ENCODE data around the gene TMEM158.

TMEM158 gene

DNA sequence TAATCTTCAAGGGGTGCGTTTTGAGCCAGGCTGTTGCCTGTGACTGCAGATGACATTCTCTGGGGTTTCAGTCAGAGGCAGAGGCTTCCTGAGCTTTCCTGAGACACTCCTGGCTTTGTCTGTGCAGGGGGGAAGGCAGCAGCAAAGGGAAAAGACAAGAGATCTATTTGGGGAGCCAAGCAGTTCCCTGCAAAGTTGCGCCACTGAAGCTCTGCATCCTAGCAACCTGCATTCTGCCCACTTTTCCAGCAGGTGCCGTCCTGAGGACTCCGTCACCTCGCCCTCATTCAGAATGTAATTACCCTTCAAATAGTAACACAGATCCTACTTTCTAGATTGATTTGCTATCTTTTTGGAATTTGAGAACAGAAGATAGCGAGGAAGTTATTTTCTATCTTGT, 1.9 kb upstream of the TMEM158 start:
- DNase-seq, result no peak

DNA sequence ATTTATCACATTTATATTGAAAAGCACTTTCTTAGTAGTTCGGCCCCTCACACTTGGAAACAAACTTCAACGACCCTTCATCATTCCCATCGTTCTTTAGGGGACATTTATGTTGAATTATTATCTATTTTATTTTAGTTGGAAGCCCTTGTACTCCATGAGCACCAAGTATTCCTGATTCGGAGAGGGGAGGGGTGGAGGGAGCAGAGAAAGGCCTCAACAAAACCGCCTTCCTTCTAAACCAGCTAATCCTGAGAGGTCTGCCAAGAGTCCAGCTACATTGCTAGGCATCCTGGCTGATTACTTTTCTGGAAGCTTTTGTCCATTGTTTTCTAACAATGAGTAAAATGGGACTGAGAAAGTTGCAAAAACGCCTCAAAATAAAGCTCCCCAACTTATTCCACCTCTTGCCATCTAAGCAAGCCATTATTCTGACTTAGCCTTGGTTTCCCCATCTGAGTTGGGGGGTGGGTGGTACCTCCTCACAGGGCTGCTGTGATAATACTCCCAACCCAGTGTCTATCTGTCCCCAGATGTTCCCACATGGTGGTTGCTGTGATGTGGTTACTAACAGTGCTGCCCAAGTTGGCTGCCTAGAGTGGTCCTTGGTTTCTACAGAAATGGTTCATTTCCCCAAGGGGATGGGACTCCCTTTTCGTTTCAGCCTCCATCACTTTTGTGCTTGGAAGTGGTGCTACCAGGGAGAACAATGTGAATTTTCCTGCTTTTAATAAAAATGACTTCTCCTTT, 1.2 kb upstream of the TMEM158 start:
- no peak for DNase-seq

DNA sequence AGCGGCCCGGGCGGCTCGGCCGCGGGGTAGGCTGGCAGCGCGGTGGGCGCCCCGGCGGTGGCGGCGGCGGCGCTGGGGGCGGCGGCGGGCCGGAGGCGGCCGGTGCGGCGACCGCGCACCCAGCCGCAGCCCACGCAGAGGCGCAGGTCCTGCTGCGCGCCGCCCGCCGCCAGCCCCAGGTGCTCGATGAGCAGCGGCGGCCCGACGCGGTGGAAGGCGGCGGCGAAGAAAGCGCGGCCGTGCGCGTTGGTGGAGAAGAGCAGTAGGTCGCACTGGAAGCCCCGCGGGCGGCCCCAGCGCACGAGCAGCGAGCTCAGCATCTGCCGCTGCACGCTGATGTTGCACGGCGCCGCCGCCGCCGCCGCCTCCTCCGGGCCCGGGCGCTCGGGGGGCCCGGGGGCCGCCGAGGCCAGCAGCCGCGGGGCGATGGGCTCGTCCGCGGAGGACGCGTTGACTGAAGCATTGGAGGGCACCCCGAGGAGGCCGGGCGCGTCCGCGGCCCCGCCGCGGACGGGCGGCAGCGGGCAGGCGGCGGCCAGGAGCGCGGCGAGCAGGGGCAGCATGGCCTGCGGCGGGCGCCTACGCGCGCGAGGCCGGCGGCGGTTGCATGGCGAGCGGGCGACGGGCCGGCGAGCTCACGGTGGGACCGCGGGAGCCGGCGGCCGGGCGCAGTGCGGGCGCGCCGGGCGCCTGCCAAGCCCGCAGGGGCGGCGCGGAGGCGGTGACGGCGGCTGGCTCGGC, 452 bp downstream of the TMEM158 start:
- peak; percentile 57 for DNase-seq

DNA sequence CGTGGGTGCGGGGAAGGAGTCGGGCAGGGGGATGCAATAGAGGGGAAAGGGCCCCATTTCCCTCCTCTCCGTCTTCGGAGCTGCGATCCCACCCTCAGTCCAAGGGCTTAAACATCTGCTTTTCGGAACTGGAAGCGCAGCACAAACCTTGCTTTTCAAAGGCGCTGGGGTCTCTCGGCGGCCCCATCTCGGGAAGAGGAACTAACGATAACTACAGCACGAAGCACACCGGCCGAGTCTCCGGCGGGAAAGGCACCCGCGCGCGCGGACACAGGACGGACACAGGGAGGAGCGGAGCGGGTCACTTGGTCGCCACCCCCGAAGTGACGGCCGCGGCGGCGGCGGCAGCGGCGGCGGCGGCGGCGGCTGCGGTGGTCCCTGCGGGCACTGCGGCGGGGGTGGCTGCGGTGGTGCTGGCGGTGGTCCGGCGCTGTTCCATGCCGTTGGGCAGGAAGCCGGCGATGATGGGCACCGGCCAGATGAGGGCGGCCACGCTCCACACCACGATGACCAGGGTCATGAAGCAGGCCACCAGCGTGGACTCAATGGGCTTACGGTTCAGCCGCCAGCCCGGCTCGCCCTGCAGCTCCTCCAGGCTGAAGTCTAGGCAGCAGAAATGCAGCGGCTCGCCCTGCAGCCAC, 1.1 kb downstream of the TMEM158 start:
- peak; percentile 30 for DNase-seq

DNA sequence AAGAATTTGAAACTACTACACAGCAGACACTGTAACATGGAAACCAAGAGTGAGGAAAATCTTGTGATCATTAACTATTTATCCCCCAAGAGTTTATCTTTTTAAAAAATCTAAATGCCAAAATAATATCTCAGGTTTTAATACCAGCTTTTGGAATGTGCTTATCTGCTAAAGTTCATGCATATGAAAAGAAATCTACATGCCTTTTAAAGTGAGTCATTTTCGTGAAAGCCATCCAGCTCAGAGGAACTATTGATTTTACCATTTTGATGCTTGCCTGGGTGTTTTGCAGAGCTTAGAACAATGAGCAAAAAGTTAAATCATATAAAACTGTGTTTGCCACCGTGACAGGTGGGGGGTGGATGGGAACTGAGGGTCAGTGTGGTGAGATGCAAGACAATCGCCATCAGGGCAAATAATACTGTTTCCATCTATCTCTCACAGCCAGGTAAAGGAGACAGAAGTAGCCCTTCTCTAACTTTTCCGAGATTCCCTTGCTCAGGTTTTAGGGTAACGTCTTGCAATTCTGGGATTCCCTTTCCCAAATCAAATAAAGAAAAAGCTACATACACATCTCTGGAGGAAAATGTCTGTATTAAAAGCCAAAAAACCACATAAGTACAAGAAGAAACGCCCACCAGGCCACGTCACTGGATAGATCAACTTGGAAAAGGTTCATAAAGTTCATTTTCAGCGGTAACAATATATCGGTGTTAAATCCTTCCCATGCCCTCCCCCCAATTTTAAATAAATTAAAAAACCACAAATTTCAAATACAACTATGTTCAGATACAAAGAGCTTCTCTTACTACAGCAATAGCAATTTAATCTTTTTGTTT, 2.0 kb downstream of the TMEM158 start:
- no peak for DNase-seq

DNA sequence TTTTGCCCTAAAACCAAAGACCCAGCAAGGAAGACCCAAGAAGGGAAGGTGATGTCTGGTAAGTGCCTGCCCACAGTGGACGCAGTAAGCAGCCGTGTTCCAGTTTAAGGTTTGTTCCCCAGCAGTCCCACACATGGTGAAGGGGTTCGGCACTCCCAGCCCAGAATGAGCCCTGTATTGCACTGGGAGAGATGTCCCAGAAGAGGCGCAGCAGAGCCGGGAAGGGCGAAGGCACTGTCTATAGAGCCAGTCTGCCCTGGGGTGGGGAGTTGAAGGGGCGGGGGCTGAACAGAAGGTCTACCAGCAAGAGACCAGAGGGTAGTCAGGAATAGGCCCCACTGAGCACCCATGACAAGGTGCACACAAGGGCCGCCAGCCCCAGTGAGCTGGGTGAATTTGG, 6.4 kb downstream of the TMEM158 start:
- DNase-seq, result no peak

DNA sequence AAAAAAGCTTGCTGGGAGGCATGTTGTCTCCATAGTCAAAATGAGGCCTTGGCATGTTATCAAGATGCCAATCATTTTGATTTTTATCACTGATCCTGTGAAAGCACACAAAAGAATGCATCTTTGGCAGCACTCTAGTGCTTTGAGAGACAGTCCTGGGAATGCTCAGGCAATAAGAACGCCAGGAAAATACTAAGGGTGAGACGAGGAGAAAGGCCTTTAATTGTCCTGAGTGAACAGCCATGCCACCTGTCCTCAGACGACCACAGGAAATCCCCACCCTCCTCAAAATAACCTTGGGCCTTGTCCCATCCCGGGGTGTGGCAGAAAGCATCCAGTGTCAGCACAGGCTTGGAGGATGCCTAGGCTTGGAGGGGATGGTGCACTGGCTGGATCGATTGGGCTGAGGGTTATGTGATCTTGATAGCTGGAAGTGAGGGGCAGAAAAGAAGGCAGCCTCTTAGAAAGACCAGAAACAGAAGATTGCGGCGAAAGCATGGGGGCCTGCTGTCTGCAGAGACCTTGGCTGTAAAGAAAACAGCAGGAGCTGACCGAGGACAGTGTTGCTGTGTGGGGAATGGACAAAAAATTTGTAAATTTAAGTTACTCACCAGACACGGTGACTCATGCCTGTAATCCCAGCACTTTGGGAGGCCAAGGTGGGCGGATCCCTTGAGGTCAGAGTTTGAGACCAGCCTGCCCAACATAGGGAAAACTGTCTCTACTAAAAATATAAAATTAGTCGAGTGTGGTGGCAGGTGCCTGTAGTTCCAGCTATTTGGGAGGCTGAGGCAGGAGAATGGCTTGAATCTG, 7.3 kb downstream of the TMEM158 start:
- DNase-seq, result no peak

DNA sequence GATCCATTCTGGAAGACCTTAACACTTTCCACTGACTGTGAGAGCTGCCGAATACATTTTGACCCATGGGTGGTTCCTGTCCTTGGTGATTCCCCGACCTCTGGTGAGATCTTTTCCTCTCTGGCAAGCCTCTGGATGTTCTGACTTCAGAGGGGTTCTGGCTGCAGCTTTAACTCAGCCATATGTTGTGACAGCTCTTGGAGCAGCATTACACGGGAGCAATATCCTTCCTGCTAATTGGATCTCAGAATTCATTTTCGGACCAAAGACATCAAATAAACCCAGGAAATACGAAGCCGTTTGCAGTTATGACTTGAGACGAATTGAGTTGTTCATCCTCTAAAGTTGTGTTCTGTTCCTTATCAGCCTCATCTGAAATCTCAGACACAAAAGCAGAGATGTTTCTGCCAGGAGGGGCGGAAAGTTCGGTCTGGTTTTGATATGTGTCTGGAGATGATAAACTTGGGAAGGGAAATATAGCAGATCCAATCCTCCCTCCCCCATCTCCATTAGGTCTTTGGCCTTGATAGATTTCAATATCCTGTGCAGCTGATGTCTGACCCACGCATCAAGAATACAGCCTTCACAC, 10.0 kb downstream of the TMEM158 start:
- DNase-seq, result no peak

DNA sequence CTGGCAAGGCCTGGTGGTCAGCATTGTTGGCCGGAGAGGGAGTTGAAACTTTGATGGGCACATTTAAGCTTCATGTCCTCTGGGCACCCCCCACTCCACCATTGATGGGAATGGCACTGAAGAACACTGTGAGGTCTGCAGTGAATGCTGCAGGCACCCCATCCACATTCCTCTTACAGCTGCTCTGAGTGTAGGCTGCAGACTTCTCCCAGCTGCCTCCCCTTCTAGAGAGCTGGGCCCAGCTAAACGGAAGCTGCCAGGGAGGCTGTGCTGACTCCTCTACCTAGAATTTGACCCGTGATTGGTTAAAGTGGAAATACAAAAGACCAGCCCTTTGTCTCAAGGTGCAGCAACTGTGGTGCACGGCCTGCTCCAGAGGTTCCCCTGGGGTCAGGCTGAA, 10.6 kb downstream of the TMEM158 start:
- DNase-seq, result no peak

DNA sequence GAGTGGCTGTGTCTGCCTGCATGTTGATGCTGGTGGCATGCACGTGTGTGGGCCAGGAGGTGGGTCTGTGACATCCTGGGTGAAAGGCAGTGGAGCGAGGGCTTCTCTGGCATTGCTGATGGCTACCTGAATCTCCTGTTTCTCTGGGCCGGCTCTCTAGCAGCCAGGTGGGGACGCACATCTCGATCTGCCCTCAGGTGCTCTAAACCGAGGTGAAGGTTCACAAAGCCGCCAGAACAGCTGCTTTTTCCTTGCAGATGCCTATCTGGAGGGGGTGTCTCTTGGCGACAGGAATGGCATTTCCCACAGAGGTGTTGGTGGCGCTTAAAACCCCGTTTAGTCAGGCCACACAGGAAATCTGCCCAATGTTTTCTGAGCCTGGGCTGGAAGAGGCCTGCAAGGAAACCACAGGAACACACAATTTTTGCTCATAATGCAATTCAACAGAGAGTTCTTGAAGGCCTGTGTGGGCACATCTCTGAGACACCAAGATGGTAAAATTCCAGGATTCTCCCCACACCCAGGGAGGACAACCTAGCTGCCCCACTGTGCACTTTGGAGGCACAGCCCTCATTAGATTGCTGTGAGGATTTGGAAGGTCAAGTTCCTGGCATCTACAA, 11.9 kb downstream of the TMEM158 start:
- DNase-seq, result no peak

DNA sequence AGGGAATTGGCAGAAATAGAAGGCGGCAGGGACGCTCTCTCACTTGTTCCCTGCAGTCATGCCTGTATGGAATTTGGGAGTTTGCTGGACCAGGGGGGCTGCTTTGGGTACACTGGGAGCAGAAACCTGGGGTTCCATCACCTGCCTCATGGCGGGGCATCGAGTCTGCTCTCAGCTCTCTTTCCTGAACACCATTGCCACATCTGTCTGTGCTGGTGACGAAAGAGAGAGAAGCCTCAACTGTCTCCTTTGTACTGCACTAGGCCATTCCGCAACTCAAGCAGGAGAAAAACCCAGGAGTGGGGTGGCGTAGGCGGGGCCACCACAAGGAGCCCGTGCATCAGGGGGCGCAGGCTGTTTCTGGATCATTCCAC, 14.0 kb downstream of the TMEM158 start:
- DNase-seq, result no peak

DNA sequence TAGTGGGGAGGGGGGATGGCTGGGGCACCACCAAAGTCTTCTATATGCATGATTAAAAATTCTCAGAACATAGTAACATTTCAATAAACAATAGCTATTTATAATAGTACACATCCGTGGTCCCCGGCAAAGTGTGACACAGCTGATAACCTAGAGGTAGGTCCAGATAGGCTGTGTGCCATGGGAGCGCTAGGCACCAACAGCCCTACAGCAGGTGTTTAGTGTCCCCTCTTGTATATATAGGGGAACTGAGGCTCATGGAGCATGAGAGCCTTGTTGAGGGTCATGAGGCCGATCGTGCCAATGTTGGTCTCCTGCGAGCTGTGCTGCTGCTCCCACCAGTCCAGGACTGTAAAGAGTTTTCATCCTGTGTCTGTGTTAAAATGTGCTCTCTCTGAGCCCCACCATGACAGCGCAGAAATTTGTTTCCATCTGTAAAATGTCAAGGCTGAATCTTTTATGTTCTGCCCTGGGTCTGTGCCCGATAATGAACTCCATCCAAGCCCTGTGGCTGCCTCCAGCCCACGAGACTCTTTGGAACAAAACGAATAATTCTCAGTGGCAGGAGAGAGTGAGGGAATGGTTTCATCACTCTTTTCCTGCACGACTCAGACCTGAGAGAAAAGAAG, 14.5 kb downstream of the TMEM158 start:
- no peak for DNase-seq

DNA sequence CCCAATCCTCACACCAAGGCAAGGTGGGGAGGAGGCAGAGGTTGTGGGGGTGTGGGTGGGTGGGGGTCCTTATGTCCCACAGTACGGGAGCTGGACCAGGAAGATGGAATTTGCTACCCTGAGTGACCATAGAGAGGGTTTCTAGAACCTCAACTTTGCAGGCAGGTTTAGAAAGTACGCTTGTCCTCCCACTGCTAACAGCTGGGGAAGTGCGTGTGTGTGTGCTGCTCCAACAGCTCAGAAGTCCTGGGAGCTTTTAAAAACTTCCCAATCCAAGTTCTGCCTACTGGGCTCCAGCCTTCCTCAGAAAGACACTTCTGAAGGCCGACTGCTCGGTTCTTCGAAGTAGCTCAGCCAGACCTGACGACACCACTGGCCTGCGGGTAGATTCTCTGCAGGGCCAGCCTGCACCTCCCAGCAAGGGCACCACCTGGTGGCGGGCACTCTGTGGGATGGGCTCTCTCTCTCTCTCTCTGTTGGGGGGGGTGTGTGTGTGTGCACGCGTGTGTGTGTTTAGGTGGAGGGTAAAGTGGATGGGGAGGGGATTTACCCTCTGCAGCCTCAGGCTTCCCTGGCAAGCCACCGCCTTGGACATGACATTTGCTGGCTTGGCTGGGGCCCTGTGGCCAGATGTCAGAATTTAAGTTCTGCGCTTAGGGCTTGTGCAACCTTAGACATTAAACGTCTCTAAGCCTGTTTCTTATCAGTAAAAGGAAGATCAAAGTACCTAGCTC, 15.6 kb downstream of the TMEM158 start:
- peak; percentile 85 for DNase-seq

DNA sequence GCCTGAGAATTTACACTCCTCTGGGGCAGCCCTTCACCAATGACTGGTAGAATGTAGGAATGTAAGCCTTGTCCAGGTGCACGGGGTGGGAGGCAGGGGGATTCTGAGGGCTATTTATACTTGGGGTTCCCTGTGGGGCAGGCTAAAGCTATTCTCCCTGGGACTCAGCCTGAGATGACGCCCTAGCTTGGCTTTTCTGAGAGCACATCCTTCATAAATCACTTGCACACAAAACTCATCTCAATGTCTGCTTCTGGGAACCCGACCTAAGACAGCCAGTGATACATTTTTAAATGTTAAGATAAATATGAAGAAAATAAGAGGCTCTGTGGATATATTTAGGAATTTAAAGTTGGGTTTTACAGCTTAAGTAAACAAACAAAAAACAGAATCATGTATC, 16.6 kb downstream of the TMEM158 start:
- no peak for DNase-seq

DNA sequence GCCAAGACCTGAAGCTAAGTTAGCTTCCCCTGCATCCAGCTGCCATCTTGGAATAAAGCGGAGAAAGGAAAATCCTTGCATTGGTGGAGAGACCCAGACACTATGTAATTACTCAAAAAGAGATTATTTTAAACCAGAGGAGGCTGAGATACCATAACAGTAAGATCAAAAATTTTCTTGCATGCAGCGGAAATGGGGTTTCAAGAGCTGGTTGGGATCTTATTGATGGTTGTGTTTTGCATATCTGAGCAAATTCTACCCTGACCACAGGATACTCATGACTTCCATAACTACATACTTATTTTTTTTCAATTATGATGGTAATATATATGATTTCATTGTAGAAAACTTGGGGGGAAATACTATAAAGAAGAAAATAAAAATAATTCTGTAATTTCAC, 17.5 kb downstream of the TMEM158 start:
- DNase-seq, result no peak

DNA sequence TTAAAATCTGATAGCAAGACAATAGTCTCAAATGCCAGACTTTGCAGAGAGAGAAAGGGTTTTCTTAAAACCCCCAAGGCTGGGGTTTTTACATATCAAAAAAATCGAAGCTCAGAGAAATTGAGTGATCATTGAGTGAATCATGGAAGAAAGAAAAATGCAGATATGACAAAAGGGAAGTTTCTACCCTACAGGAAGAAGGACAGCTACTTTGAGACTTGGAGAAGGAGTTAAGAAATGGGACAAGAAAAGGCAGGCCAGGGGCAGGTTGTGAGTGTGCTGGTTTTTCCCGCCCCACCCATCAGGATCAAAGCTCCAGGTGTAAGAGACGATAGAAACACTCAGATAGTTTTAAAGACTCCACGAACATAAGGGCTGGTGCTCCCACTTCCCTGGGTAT, 18.6 kb downstream of the TMEM158 start:
- no peak for DNase-seq

DNA sequence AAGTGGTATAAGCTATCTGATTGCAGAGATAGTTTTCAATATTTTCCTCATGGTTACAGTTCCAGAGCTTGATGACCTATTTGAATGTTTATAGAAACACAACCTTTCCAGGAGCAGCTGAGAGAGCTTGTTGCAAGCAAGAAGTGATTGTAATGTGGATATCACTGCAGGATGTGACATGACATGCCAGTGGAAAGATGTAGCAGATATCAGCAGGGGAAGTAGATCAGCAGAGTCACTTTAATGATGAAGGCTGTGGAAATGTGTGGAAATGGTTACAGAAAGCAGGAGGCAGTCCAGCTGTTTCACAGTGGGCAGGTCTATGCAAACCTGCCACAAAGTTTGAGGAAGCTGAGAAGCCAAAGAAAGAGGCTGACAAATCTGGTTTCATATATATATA, 21.0 kb downstream of the TMEM158 start:
- no peak for DNase-seq

DNA sequence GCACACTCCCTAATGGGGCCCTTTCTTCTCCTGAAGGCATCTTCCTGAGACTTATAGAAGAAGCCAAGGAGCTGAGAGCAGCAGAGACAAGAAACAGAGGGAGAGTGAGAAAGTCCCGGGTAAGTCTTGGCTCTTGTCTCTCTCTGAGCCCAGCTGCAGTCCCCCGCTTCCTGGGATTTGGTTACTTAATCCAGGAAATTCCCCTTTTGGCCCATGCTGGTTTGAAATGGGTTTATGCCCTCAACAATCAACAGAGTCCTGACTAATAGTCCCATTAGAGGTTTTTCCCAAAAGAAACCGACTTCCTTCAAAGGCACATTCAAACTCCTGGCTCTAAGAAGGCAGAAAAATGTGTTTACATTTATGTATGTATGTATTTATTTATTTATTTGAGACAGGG, 22.0 kb downstream of the TMEM158 start:
- no peak for DNase-seq

DNA sequence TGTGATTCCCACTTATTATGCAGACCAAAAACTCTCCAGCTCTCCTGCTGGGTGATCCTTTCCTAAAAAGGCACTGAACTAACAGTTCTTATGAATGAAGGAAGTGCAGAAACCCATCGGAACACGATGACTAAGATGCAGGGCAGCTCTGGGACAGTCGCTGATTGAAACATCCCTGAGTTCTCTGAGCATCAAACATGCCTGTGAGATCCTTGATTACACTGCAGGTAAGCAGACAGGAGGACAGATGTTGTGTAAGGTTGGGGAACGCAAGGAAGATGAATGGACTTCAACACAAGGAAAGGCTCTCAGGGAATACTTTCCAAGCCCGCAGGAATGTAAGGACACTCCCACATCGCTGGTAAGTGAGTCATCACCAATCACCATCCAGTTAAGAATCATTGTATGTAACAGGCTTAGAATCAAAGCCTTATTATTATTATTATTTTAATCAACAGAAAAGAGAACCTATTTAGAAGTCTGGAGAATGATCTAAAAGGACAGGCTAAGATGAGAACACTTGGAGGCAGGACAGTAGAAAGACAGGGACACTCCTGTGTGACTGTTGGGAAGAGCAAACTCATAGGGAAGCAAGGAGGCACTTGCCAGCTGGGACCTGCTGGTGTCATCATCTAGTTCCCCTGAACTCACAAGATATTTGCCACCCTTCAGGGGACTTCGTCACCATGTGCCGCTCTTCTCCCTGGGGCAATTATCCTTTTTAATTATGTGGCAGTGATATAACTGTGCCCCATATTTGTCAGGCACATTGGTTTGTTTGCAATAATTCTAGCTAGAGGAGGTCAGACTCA, 26.0 kb downstream of the TMEM158 start:
- no peak for DNase-seq

Data from activated T-cell treated with anti-CD3 and anti-CD28 coated beads, Interleukin-2, amount 50 U/mL, for 1 hour (primary cell).